Measurements from ENCODE around the gene SLC25A30.
"Not testable (repeated sequence)": the region's sequence is repeated elsewhere in the genome, so short reads cannot be mapped to it uniquely, and the experiment has no call there.

The SLC25A30 gene

DNA sequence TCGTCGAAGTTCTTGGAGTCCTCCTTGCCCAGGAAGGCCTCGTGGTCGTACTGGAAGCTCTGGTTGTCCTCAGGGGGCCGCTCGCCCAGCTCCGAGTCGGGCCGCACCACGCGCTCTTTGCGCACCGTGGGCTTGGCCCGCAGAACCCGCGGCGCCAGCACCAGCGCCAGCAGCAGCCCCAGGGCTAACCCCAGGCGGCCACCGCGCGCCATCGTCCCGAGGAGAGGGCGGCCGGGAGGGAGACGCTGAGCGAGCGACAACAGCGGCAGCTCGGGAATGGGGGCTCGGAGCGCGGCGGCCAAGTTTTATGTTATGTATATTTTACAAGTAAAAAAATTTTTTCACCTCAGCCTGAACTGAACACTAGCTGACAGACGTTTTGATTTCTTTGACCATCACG is 27.0 kb downstream of the SLC25A30 start:
- H3K36me3 ChIP-seq (ENCODE audit: control insufficient read depth, insufficient read depth, low read length): peaks cover 11% of the 10 kb centered on the region; the same call in 1 of the 2 replicates
- not testable (repeated sequence) for H3K4me3 ChIP-seq (ENCODE audit: low read depth, low read length); H3K27me3 ChIP-seq (ENCODE audit: control insufficient read depth, insufficient read depth, low read length); H3K27ac ChIP-seq (ENCODE audit: low read depth, low read length); H3K9ac ChIP-seq (ENCODE audit: low read depth, low read length); H3K4me1 ChIP-seq (ENCODE audit: control insufficient read depth, insufficient read depth, low read length); H3K9me3 ChIP-seq (ENCODE audit: control insufficient read depth, insufficient read depth, low read length)

DNA sequence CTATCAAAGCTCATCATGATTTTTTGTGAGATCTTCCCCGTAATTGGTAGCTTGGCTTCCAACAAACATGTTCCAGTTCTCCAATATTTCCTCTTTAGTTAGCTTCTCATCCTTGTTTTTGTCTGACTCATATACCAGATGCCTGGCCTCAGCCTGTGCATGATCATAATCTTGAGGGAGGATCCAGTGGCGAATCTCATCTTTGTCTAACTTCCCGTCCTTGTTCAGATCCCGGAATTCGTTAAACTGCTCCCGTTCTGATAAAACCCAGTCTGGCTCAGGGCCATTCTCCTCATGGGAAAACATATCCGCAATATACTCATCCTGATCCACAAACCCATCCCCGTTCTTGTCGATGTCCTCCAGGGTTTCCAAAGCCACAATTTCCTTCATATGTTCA is 27.8 kb downstream of the SLC25A30 start:
- not testable (repeated sequence) for H3K27ac ChIP-seq (ENCODE audit: low read depth, low read length); H3K36me3 ChIP-seq (ENCODE audit: control insufficient read depth, insufficient read depth, low read length); H3K4me3 ChIP-seq (ENCODE audit: low read depth, low read length); H3K9ac ChIP-seq (ENCODE audit: low read depth, low read length); H3K27me3 ChIP-seq (ENCODE audit: control insufficient read depth, insufficient read depth, low read length); H3K4me1 ChIP-seq (ENCODE audit: control insufficient read depth, insufficient read depth, low read length); H3K9me3 ChIP-seq (ENCODE audit: control insufficient read depth, insufficient read depth, low read length)

DNA sequence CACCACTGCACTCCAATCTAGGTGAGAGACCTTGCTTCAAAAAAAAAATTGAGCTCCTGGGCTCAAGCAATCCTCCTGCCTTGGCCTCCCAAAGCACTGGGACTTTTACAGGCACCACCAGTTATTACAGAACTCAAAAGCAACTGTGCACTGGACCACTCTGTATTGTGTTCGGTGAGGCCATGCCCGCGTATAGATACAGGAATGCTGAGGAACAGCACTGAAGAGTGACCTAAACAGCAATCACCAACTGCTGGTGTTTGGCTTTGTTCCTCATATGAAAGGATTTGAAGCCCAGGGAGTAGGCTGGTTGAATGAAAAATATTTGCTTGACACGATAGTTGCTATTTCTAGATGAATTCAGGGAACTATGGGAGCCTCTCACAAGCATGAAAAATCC is 29.5 kb downstream of the SLC25A30 start:
- Histone ChIP-seq H3K27ac (ENCODE audit: low read depth, low read length) (no peak overlapping the region), H3K4me1 (ENCODE audit: control insufficient read depth, insufficient read depth, low read length) (0 out of 2 replicates have a peak, but pooled peaks cover 1% of the 10 kb centered on the region), H3K36me3 (ENCODE audit: control insufficient read depth, insufficient read depth, low read length) (0 out of 2 replicates have a peak, but pooled peaks cover 2% of the 10 kb centered on the region), H3K27me3 (ENCODE audit: control insufficient read depth, insufficient read depth, low read length) (no peaks in the 10 kb centered on the region), H3K9ac (ENCODE audit: low read depth, low read length) (no peak overlapping the region), H3K9me3 (ENCODE audit: control insufficient read depth, insufficient read depth, low read length) (no peaks in the 10 kb centered on the region), H3K4me3 (ENCODE audit: low read depth, low read length) (no peak overlapping the region)

DNA sequence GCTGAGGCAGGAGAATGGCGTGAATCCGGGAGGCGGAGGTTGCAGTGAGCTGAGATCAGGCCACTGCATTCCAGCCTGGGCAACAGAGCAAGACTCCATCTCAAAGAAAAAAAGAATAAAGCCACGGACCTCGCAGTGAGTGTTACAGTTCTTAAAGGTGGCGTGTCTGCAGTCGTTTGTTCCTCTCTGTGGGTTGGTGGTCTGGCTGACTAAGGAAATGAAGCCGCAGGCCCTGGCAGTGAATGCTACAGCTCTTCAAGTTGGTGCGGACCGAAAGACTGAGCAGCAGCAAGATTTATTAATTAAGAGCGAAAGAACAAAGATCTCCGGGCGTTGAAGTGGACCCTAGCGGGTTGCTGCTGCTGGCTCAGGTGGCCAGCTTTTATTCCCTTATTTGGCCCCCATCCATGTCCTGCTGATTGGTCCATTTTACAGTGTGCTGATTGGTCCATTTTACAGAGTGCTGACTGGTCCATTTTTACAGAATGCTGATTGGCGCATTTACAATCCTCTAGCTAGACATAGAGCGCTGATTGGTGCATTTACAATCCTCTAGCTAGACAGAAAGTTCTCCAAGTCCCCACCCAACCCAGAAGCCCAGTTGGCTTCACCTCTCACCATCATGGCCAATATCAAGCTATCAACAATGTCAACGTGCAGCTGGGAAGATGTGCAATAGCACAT is 31.1 kb downstream of the SLC25A30 start:
- H3K27me3 ChIP-seq (ENCODE audit: control insufficient read depth, insufficient read depth, low read length); H3K4me3 ChIP-seq (ENCODE audit: low read depth, low read length); H3K9ac ChIP-seq (ENCODE audit: low read depth, low read length); H3K36me3 ChIP-seq (ENCODE audit: control insufficient read depth, insufficient read depth, low read length); H3K27ac ChIP-seq (ENCODE audit: low read depth, low read length); H3K4me1 ChIP-seq (ENCODE audit: control insufficient read depth, insufficient read depth, low read length); H3K9me3 ChIP-seq (ENCODE audit: control insufficient read depth, insufficient read depth, low read length): not testable (repeated sequence)

DNA sequence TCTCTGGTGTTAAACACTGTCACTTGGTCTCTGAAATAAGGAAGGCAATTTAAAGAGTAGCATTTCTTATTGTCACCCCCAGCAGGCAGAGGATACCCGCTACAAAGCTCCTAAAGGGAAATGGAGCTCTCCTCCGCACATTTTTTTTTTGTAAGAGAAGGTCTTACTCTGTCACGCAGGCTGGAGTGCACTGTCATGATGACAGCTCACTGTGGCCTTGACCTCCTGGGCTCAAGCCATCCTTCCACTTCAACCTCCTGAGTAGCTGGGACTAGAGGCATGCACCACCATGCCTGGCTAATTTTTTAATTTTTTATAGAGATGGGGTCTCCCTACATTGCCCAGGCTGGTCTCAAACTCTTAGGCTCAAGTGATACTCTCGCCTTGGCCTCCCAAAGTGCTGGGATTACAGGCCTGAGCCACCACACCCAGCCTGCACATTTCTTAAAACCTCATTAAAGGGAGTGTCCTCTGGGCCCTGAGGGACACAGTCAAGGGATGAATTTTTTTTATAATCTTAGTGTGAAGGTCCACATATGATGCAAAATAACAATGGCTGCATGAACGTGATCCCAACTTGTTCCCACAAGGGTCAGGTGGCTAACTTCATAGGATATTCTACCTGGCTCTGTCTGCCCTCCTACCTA is 32.1 kb downstream of the SLC25A30 start:
- H3K36me3 ChIP-seq (ENCODE audit: control insufficient read depth, insufficient read depth, low read length): 0 out of 2 replicates have a peak, but pooled peaks cover 2% of the 10 kb centered on the region
- no peaks in the 10 kb centered on the region for H3K27me3 ChIP-seq (ENCODE audit: control insufficient read depth, insufficient read depth, low read length)
- H3K9me3 ChIP-seq (ENCODE audit: control insufficient read depth, insufficient read depth, low read length): no peaks in the 10 kb centered on the region
- H3K9ac ChIP-seq (ENCODE audit: low read depth, low read length): no peak overlapping the region
- H3K27ac ChIP-seq (ENCODE audit: low read depth, low read length): no peak overlapping the region
- H3K4me1 ChIP-seq (ENCODE audit: control insufficient read depth, insufficient read depth, low read length): no peaks in the 10 kb centered on the region
- no peak overlapping the region for H3K4me3 ChIP-seq (ENCODE audit: low read depth, low read length)

DNA sequence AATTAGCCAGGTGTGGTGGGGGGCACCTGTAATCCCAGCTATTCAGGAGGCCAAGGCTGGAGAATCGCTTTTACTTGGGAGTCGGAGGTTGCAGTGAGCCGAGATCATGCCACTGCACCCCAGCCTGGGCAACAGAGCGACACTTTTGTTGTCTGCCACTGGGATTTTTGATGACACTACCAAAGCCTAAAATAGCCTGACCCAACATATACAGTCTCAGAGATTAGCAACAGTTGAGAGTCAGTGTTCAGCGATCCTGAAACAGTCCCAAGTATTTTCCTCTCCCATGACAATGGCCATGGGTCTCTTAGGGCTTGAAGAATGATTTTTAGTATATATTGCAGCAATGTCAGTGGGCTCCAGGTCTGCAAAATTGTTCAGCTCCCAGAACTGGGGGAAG is 32.9 kb downstream of the SLC25A30 start:
- H3K27ac ChIP-seq (ENCODE audit: low read depth, low read length): no peak overlapping the region
- H3K36me3 ChIP-seq (ENCODE audit: control insufficient read depth, insufficient read depth, low read length): 0 out of 2 replicates have a peak, but pooled peaks cover 2% of the 10 kb centered on the region
- H3K4me3 ChIP-seq (ENCODE audit: low read depth, low read length): no peak overlapping the region
- H3K4me1 ChIP-seq (ENCODE audit: control insufficient read depth, insufficient read depth, low read length): no peaks in the 10 kb centered on the region
- no peaks in the 10 kb centered on the region for H3K27me3 ChIP-seq (ENCODE audit: control insufficient read depth, insufficient read depth, low read length)
- no peak overlapping the region for H3K9ac ChIP-seq (ENCODE audit: low read depth, low read length)
- H3K9me3 ChIP-seq (ENCODE audit: control insufficient read depth, insufficient read depth, low read length): no peaks in the 10 kb centered on the region

DNA sequence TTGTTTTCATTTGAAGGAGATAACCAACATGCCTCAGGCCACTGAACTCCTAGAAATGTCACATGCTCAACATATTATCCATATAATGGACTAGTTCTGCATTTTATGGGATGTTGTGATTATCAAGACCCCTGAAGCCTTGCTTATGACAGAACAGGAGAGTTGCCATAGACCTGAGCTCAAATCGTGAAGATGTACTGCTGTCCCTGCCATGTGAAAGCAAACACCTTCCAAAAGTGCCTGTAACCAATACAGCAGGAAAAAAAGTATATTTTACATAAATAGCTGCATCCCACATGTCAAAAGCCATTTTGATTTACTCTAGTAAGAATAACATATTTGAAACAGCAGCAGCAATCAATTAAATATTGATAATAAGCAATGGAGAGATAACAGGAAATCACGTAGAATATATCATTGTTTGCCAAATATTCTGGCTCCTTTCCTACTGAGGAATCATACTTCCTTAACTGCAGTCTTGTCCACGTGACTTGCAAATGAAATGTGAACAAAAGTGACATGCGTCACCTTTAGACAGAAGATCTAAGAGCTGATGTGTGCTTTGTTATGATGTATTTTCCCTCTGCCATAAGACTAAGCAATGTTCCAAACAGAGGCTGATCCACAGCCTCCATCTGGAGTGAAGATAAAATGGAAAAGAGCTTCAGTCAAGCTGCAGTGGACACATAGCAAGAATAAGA is 33.5 kb downstream of the SLC25A30 start:
- Histone ChIP-seq H3K4me1 (ENCODE audit: control insufficient read depth, insufficient read depth, low read length) (no peaks in the 10 kb centered on the region), H3K36me3 (ENCODE audit: control insufficient read depth, insufficient read depth, low read length) (0 out of 2 replicates have a peak, but pooled peaks cover 2% of the 10 kb centered on the region), H3K27me3 (ENCODE audit: control insufficient read depth, insufficient read depth, low read length) (no peaks in the 10 kb centered on the region), H3K27ac (ENCODE audit: low read depth, low read length) (no peak overlapping the region), H3K4me3 (ENCODE audit: low read depth, low read length) (no peak overlapping the region), H3K9me3 (ENCODE audit: control insufficient read depth, insufficient read depth, low read length) (no peaks in the 10 kb centered on the region), H3K9ac (ENCODE audit: low read depth, low read length) (no peak overlapping the region)

DNA sequence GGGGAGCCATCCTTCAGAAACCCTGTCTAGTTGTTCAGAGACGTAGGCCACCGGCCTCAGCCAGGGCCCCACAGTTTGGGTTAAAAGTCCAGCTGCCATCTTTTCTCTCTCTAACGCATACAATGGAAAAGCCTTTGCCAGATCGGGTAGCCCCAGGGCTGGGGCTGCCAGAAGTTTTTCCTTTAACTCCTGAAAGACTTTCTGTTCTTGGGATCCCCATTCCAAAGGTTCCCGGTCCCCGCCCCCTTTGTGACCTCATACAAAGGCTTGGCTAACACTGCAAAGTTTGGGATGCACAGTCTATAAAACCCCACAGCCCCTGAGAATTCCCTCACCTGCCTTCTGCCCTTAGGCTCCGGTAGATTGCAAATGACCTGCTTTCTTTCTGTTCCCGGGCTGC is 35.4 kb downstream of the SLC25A30 start:
- H3K36me3 ChIP-seq (ENCODE audit: control insufficient read depth, insufficient read depth, low read length); H3K4me3 ChIP-seq (ENCODE audit: low read depth, low read length); H3K27me3 ChIP-seq (ENCODE audit: control insufficient read depth, insufficient read depth, low read length); H3K4me1 ChIP-seq (ENCODE audit: control insufficient read depth, insufficient read depth, low read length); H3K9ac ChIP-seq (ENCODE audit: low read depth, low read length); H3K9me3 ChIP-seq (ENCODE audit: control insufficient read depth, insufficient read depth, low read length); H3K27ac ChIP-seq (ENCODE audit: low read depth, low read length): not testable (repeated sequence)

DNA sequence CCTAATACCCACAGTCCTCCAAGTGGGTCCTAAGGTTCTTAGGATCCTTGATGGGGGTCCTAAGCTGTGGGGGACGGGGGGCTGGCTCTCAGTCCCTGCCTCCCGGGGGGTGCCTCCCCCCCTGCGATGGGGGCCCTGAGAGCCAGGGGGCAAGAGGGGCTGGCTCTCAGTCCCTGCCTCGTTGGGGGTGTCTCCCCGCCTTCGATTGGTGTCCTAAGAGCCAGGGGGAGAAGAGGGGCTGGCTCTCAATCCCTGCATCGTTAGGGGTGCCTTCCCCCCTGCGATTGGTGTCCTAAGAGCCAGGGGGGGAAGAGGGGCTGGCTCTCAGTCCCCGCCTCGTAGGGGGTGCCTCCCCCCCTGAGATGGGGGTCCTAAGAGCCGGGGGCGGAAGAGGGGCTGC is 37.0 kb downstream of the SLC25A30 start:
- H3K9me3 ChIP-seq (ENCODE audit: control insufficient read depth, insufficient read depth, low read length): no peaks in the 10 kb centered on the region
- 0 out of 2 replicates have a peak, but pooled peaks cover 2% of the 10 kb centered on the region for H3K36me3 ChIP-seq (ENCODE audit: control insufficient read depth, insufficient read depth, low read length)
- no peak overlapping the region for H3K27ac ChIP-seq (ENCODE audit: low read depth, low read length)
- H3K27me3 ChIP-seq (ENCODE audit: control insufficient read depth, insufficient read depth, low read length): no peaks in the 10 kb centered on the region
- no peak overlapping the region for H3K9ac ChIP-seq (ENCODE audit: low read depth, low read length)
- H3K4me1 ChIP-seq (ENCODE audit: control insufficient read depth, insufficient read depth, low read length): no peaks in the 10 kb centered on the region
- H3K4me3 ChIP-seq (ENCODE audit: low read depth, low read length): no peak overlapping the region

DNA sequence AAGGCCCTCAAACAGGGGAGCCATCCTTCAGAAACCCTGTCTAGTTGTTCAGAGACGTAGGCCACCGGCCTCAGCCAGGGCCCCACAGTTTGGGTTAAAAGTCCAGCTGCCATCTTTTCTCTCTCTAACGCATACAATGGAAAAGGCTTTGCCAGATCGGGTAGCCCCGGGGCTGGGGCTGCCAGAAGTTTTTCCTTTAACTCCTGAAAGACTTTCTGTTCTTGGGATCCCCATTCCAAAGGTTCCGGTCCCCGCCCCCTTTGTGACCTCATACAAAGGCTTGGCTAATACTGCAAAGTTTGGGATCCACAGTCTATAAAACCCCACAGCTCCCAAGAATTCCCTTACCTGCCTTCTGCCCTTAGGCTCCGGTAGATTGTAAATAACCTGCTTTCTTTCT is 37.5 kb downstream of the SLC25A30 start:
- H3K4me3 ChIP-seq (ENCODE audit: low read depth, low read length); H3K27me3 ChIP-seq (ENCODE audit: control insufficient read depth, insufficient read depth, low read length); H3K9ac ChIP-seq (ENCODE audit: low read depth, low read length); H3K27ac ChIP-seq (ENCODE audit: low read depth, low read length); H3K4me1 ChIP-seq (ENCODE audit: control insufficient read depth, insufficient read depth, low read length); H3K36me3 ChIP-seq (ENCODE audit: control insufficient read depth, insufficient read depth, low read length); H3K9me3 ChIP-seq (ENCODE audit: control insufficient read depth, insufficient read depth, low read length): not testable (repeated sequence)

DNA sequence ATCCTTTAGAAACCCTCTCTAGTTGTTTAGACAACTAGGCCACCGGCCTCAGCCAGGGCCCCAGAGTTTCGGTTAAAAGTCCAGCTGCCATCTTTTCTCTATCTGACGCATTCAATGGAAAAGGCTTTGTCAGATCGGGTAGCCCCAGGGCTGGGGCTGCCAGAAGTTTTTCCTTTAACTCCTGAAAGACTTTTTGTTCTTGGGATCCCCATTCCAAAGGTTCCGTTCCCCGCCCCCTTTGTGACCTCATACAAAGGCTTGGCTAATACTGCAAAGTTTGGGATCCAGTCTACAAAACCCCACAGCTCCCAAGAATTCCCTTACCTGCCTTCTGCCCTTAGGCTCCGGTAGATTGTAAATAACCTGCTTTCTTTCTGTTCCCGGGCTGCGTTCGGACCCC is 38.7 kb downstream of the SLC25A30 start:
- H3K36me3 ChIP-seq (ENCODE audit: control insufficient read depth, insufficient read depth, low read length); H3K27ac ChIP-seq (ENCODE audit: low read depth, low read length); H3K9me3 ChIP-seq (ENCODE audit: control insufficient read depth, insufficient read depth, low read length); H3K9ac ChIP-seq (ENCODE audit: low read depth, low read length); H3K4me1 ChIP-seq (ENCODE audit: control insufficient read depth, insufficient read depth, low read length); H3K27me3 ChIP-seq (ENCODE audit: control insufficient read depth, insufficient read depth, low read length); H3K4me3 ChIP-seq (ENCODE audit: low read depth, low read length): not testable (repeated sequence)
